ENCODE results near the gene ETV3L.

DNA sequence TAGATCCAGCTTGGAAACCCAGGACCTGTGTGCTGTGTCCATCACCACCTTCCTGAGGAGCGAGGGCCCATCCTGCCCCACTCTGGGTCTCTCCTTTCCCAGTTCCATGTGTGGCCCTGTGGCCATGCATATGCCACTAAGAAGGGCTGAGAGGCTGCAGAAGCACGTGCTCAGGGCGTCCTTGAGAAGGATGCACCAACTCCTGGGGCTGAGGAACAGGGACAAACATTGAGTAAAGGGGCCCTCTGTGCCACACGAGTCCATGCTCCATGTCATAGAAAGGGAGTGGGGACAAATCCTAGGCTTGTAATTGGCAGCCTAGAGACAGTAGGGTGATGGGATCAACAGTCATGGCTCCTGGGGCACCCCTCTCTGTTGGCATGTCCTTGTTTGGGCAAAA lies 8.4 kb downstream of the ETV3L start:
- TF ChIP-seq CTCF (IDR thresholded peaks at IDR 0.05), result no peak
- TF ChIP-seq POLR2A (IDR thresholded peaks at IDR 0.05), result no peak

Measured in testis (tissue), 2 donors.